ENCODE data around the gene DLX6.

GRCh38 chr7:97005183-97006054, at the start of gene DLX6:
- TF ChIP-seq CTCF (IDR thresholded peaks at IDR 0.05; ENCODE audit: low read depth, low read length) (no peak), EZH2phosphoT487 (IDR thresholded peaks at IDR 0.05; ENCODE audit: low read depth) (no peak)

All from OCI-LY3 (cell line).